GM23338 (cell line): ENCODE results near the gene CLDN2.

Experiments
- CREB1 ChIP-seq: fragments of 250-450 bp; sonication (Bioruptor Pico); IDR thresholded peaks from 2 replicates; pipeline ENCODE4 v1.5.0; 2020; ENCODE audit warnings: low read depth, mild to moderate bottlenecking, moderate library complexity
- CTCF ChIP-seq, 2 experiments: fragments of 200-600 bp in 1 of 2; sonication (generic) in 1 of 2; conservative IDR thresholded peaks; 2 replicates each; pipeline versions ENCODE4 v1.5.1 to v1.6.1; 2016 to 2017; ENCODE audit warnings: antibody characterized with exemption in 2 of 2, low read depth in 2 of 2, mild to moderate bottlenecking in 2 of 2, moderate library complexity in 1 of 2
- ETS1 ChIP-seq: IDR thresholded peaks from 2 replicates; pipeline ENCODE4 v1.6.1; 2016; ENCODE audit warnings: antibody characterized with exemption
- EZH2 ChIP-seq: fragments of 200-600 bp; sonication (generic); IDR thresholded peaks from one replicate; pipeline ENCODE4 v1.8.0; 2017; ENCODE audit warnings: antibody characterized with exemption, mild to moderate bottlenecking, low read depth; ENCODE audit not compliant: unreplicated experiment
- EZH2phosphoT487 ChIP-seq: fragments of 200-600 bp; sonication (generic); IDR thresholded peaks from one replicate; pipeline ENCODE4 v1.8.1; 2018; ENCODE audit warnings: antibody characterized with exemption; ENCODE audit not compliant: unreplicated experiment
- JUNB ChIP-seq: IDR thresholded peaks from one replicate; pipeline ENCODE4 v1.6.1; 2016; ENCODE audit warnings: antibody characterized with exemption; ENCODE audit not compliant: unreplicated experiment
- NANOG ChIP-seq: IDR thresholded peaks from 2 replicates; pipeline ENCODE4 v1.6.1; 2016; ENCODE audit warnings: antibody characterized with exemption, borderline replicate concordance
- POLR2AphosphoS5 ChIP-seq: IDR thresholded peaks from 2 replicates; pipeline ENCODE4 v1.6.1; 2016; ENCODE audit warnings: antibody characterized with exemption, low read depth
- REST ChIP-seq: IDR thresholded peaks from one replicate; pipeline ENCODE4 v1.6.1; 2018; ENCODE audit warnings: antibody characterized with exemption; ENCODE audit not compliant: unreplicated experiment
- STAT1 ChIP-seq: IDR thresholded peaks from one replicate; pipeline ENCODE4 v1.6.1; 2016; ENCODE audit warnings: antibody characterized with exemption; ENCODE audit not compliant: unreplicated experiment
- ZNF114 ChIP-seq: fragments of 250-450 bp; sonication (Bioruptor Pico); IDR thresholded peaks from 2 replicates; pipeline ENCODE4 v1.5.0; 2020; ENCODE audit warnings: mild to moderate bottlenecking, moderate library complexity
- ZNF331 ChIP-seq: fragments of 250-450 bp; sonication (Bioruptor Pico); IDR thresholded peaks from 2 replicates; pipeline ENCODE4 v1.5.0; 2020; ENCODE audit warnings: low read depth, mild to moderate bottlenecking, moderate library complexity
- ZNF462 ChIP-seq: fragments of 250-450 bp; sonication (Bioruptor Pico); IDR thresholded peaks from 2 replicates; pipeline ENCODE4 v1.5.0; 2020; ENCODE audit warnings: mild to moderate bottlenecking, moderate library complexity

GRCh38 chrX:106952988-106953387, 32.8 kb downstream of the CLDN2 start:
- TF ChIP-seq EZH2phosphoT487 (no peak), CTCF (conservative IDR thresholded peaks at IDR 0.05; ENCODE audit: low read depth in 2 of 2) (no peak; a peak in 2 of 4 replicates), POLR2AphosphoS5 (no peak), STAT1 (no peak), ZNF114 (CRISPR knock-in tag) (no peak), REST (no peak), ZNF462 (CRISPR knock-in tag) (no peak), JUNB (no peak), EZH2 (no peak), ZNF331 (no peak), CREB1 (no peak), ETS1 (no peak), NANOG (no peak)
